Measurements from ENCODE around the gene ZCWPW2.
A peak's percentile ranks its signal among the peaks of the same experiment; 100 is the strongest.

ZCWPW2 gene

GRCh38 chr3:28316226-28316625 lies 32.3 kb upstream of the ZCWPW2 start:
- no peak for DNase-seq (ENCODE audit: low spot score)
- TF ChIP-seq, protein P1, sequence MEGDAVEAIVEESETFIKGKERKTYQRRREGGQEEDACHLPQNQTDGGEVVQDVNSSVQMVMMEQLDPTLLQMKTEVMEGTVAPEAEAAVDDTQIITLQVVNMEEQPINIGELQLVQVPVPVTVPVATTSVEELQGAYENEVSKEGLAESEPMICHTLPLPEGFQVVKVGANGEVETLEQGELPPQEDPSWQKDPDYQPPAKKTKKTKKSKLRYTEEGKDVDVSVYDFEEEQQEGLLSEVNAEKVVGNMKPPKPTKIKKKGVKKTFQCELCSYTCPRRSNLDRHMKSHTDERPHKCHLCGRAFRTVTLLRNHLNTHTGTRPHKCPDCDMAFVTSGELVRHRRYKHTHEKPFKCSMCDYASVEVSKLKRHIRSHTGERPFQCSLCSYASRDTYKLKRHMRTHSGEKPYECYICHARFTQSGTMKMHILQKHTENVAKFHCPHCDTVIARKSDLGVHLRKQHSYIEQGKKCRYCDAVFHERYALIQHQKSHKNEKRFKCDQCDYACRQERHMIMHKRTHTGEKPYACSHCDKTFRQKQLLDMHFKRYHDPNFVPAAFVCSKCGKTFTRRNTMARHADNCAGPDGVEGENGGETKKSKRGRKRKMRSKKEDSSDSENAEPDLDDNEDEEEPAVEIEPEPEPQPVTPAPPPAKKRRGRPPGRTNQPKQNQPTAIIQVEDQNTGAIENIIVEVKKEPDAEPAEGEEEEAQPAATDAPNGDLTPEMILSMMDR (IDR thresholded peaks at IDR 0.05; ENCODE audit: extremely low read depth, insufficient read depth, missing control alignments): no peak
- in situ Hi-C loops (cut with MboI; ENCODE audit: low pct_unique_long_range_greater_than_20kb, low sequenced_read_pairs, unreplicated experiment): no loop called here

- in situ Hi-C loops (cut with MboI; ENCODE audit: low pct_unique_long_range_greater_than_20kb, low sequenced_read_pairs, unreplicated experiment): no loop called here
- DNase-seq (ENCODE audit: low spot score): peak; percentile 24
- TF ChIP-seq, protein P1 (IDR thresholded peaks at IDR 0.05; ENCODE audit: extremely low read depth, insufficient read depth, missing control alignments): peak; percentile 68
Observed at GRCh38 chr3:28317438-28318022, 31.0 kb upstream of the ZCWPW2 start.

- no peak for DNase-seq (ENCODE audit: low spot score)
- in situ Hi-C loops (cut with MboI; ENCODE audit: low pct_unique_long_range_greater_than_20kb, low sequenced_read_pairs, unreplicated experiment): no loop called here
- TF ChIP-seq, protein P1 (IDR thresholded peaks at IDR 0.05; ENCODE audit: extremely low read depth, insufficient read depth, missing control alignments): no peak
Observed at GRCh38 chr3:28320981-28321380, 27.5 kb upstream of the ZCWPW2 start.

GRCh38 chr3:28322464-28322863 lies 26.1 kb upstream of the ZCWPW2 start:
- in situ Hi-C loops (cut with MboI; ENCODE audit: low pct_unique_long_range_greater_than_20kb, low sequenced_read_pairs, unreplicated experiment): no loop called here
- TF ChIP-seq, protein P1 (IDR thresholded peaks at IDR 0.05; ENCODE audit: extremely low read depth, insufficient read depth, missing control alignments): no peak
- no peak for DNase-seq (ENCODE audit: low spot score)

DNA sequence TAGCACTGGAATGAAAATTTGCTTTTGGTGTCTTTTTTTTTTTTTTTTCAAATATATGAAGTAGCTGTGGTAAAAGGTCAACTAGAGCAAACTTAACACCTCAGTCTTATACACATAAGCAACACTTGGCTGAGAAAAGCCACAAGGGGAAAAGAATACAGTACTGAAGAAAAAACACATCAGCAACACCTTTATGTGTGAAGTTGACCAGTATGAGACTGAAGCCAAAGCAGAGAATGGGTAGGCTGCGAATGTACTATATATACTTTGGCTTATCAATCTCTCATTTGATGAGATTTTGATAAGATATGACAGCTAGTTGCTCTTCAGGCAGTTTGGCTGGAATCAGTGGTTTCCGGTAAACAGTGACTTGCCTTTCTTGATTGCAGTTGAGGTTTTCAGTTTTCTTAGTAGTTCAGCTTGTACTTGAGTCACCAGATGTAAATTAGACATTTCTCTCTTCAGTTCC lies 22.0 kb upstream of the ZCWPW2 start:
- TF ChIP-seq, protein P1 (IDR thresholded peaks at IDR 0.05; ENCODE audit: extremely low read depth, insufficient read depth, missing control alignments): no peak
- in situ Hi-C loops (cut with MboI; ENCODE audit: low pct_unique_long_range_greater_than_20kb, low sequenced_read_pairs, unreplicated experiment): no loop called here
- no peak for DNase-seq (ENCODE audit: low spot score)

- no peak for DNase-seq (ENCODE audit: low spot score)
- TF ChIP-seq, protein P1 (IDR thresholded peaks at IDR 0.05; ENCODE audit: extremely low read depth, insufficient read depth, missing control alignments): peak; percentile 47
- in situ Hi-C loops (cut with MboI; ENCODE audit: low pct_unique_long_range_greater_than_20kb, low sequenced_read_pairs, unreplicated experiment): no loop called here
Observed at GRCh38 chr3:28328188-28329151, 20.1 kb upstream of the ZCWPW2 start.
